ENCODE results near the gene COL18A1. TPM values are rescaled to one million over a fixed set of nuclear protein-coding genes. Genes with fewer than 3 reads are reported as not detected.

COL18A1 gene
- total RNA-seq, 1 donor from 2014 or later, result 150 TPM

DNA sequence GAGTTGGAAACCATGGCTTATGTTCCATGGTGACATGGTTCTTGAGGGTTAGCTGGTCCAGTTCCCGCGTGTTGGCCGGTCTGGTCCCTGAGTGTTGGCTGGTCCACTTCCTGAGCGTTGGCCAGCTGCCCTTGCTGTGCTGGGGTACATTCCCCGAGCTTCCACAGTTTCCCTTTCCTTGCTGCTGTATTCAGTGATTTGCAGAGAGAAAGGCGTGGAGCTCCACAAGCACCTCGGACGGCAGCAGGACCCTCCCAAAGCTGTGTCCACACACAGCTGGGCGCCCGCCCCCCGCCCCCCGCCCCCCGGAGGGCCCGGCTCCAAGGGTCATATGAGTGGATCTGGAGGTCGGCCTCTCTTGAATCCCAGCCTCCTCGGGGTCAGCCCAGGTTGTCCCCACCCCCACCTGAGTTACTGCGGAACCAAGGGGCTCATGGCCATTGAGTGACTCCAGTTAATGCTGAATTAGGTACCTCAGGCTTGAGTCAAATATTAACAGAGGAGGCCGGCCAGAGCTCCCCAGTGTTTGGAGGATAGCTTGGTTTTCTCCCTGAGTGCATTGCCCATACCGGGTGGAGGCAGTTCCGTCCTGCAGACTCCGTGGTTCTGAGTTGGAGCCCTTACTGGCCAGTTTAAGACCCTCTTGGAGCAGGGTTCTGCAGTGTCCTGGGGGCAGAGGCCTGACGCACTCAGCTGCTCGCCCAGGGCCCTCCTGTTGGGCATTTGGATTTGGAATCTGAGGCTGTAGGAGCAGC, 18.4 kb downstream of the COL18A1 start:
- Mint-ChIP-seq H3K4me1 (ENCODE audit: unreplicated experiment) (peaks cover 25% of the 10 kb centered on the region), H3K36me3 (no peaks in the 10 kb centered on the region), H3K9me3 (no peaks in the 10 kb centered on the region), H3K27me3 (no peaks in the 10 kb centered on the region), H3K27ac (peak overlapping the region; percentile 56), H3K4me3 (no peak overlapping the region)
- DNase-seq (ENCODE audit: extremely low spot score, unreplicated experiment), result no peak
- TF ChIP-seq, protein P1, sequence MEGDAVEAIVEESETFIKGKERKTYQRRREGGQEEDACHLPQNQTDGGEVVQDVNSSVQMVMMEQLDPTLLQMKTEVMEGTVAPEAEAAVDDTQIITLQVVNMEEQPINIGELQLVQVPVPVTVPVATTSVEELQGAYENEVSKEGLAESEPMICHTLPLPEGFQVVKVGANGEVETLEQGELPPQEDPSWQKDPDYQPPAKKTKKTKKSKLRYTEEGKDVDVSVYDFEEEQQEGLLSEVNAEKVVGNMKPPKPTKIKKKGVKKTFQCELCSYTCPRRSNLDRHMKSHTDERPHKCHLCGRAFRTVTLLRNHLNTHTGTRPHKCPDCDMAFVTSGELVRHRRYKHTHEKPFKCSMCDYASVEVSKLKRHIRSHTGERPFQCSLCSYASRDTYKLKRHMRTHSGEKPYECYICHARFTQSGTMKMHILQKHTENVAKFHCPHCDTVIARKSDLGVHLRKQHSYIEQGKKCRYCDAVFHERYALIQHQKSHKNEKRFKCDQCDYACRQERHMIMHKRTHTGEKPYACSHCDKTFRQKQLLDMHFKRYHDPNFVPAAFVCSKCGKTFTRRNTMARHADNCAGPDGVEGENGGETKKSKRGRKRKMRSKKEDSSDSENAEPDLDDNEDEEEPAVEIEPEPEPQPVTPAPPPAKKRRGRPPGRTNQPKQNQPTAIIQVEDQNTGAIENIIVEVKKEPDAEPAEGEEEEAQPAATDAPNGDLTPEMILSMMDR (conservative IDR thresholded peaks at IDR 0.05), result no peak

DNA sequence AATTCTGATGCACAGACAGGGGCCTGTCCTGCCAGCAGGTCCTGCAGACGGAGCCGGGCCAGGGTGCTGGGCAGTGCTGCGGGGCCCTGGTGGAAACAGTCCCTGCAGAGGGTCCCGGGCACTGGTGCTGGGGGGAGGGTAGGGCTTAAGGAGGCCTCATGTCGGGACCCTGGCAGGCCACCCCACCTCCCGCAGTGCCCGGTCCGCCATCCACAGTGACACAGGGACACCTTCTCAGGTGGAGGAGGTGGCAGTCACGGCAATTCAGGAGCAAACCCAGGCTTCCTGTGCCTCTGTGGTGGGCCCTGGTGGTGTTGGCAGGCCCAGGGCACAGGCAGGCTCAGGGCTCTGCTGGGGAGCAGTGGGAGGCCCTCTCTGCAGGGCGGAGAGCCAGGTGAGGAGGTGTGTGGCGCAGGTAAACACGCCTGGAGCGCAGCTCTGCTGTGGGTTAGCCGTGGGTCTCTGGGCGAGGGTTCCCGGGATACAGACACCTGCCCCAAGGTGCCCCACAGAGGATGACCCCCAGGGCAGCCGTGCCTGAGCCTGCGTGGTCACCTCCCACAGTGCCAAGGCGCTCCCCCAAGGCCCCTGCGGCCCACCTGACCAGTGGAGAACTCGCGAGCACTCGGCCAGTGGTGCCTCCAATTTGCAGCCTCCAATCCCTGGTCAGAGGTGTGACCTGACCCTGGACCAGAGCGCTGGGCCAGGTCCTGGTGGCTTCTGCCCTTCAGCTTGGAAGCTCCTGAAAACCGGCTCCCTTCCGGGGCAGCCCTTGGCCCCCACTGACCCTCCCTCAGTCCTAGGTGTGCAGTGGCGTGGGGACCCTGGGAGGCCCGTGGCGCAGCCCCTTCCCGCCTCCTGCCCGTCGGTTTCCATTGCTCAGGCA, 19.2 kb downstream of the COL18A1 start:
- Mint-ChIP-seq H3K27me3 (no peaks in the 10 kb centered on the region), H3K4me1 (ENCODE audit: unreplicated experiment) (peaks cover 21% of the 10 kb centered on the region), H3K36me3 (no peaks in the 10 kb centered on the region), H3K4me3 (no peak overlapping the region), H3K9me3 (no peaks in the 10 kb centered on the region), H3K27ac (no peak overlapping the region)
- DNase-seq (ENCODE audit: extremely low spot score, unreplicated experiment), result no peak
- TF ChIP-seq, protein P1 (conservative IDR thresholded peaks at IDR 0.05), result no peak

DNA sequence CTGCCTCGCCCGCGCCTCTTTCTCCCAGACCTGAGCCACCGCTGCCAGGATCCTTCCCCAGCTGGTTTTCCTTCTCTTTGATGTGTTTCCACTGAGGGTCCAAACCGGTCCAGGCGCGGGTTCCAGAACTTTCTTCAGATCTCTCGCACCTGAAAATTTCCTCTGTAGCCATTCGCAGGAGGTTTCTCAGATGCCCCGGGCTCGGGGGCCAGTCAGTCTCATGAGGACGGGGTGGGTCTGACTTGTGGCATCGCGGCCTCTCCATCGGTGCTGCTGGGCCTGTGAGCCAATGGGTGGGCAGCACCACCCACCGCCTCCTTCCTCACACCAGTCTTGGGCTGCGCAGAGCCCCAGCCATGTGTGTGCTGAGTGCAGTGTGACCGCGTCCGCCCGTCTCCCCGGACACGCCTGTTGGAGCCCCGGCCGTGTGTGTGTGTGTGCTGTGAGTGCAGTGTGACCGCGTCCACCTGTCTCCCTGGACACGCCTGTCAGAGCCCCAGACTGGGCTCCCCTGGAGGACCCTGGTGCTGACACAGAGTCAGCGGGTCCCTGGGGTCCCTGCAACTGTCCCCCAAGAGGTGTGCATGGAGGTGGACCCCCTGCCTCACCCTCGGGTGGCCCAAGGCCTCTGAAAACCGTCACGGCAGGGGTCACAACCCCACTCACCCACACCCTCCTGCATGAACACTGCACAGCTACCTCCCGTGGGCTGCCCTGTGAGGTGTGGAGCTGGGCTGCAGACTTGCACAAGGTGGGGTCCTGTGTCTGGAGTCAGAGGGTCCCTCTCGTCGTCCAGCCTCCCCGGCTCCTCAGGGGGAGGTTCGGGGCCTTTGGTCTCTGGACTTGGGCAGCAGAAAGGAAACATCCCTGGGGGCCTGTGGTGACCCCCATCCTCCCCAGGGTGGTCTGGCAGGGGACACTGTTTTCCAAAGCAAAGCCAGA, 20.2 kb downstream of the COL18A1 start:
- H3K4me1 Mint-ChIP-seq (ENCODE audit: unreplicated experiment), result peaks cover 22% of the 10 kb centered on the region
- H3K27ac Mint-ChIP-seq, result no peak overlapping the region
- H3K36me3 Mint-ChIP-seq, result no peaks in the 10 kb centered on the region
- H3K4me3 Mint-ChIP-seq, result no peak overlapping the region
- no peaks in the 10 kb centered on the region for H3K9me3 Mint-ChIP-seq
- no peaks in the 10 kb centered on the region for H3K27me3 Mint-ChIP-seq
- DNase-seq (ENCODE audit: extremely low spot score, unreplicated experiment), result no peak
- TF ChIP-seq, protein P1 (conservative IDR thresholded peaks at IDR 0.05), result no peak

DNA sequence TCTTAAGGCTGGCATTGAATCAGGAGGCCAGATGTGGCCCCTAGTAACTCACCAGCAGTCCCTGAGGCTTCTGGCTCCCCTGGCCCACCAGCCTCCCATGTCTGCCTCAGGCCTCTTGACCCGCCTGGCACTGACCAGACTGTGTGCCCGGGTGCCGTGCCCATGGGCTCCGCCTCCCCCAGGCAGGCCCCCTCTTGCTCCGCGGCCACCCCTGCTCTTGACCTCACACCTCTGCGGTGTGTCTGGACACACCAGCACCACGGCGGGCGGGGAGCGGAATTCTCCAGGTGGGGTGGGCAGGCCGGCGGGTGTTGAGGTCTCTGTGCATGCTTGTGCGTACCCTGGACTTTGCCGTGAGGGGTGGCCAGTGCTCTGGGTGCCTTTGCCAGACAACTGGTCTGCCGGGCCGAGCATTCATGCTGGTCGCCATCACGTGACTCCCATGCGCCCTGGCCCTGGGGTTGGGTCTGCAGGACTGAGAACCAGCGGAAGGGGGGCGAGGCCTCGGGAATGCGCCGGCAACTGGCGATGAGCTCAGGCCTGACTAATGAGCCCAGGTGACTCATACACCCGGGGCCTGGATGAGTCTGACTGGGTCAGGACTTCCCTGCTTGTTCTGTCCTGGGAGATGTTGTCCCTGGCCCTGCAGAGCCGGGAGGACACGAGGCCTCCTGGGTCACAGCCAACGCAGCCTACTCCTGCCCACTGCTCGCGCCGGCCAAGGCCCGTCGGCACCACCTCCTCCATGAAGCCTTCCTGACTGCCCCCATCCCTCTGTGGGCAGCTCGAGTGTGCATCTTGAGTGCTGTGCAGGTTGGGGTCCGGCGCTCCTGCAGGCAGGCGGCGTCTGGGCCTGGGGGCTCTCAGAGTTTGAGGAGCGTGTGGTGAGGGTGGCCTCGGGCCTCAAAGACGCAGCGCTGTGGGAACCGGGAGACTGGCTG, 22.6 kb downstream of the COL18A1 start:
- no peaks in the 10 kb centered on the region for H3K9me3 Mint-ChIP-seq
- TF ChIP-seq, protein P1 (conservative IDR thresholded peaks at IDR 0.05), result no peak
- no peaks in the 10 kb centered on the region for H3K27me3 Mint-ChIP-seq
- H3K4me1 Mint-ChIP-seq (ENCODE audit: unreplicated experiment), result peaks cover 19% of the 10 kb centered on the region
- H3K27ac Mint-ChIP-seq, result peak overlapping the region; percentile 69
- no peak for DNase-seq (ENCODE audit: extremely low spot score, unreplicated experiment)
- H3K4me3 Mint-ChIP-seq, result peak overlapping the region; percentile 60
- no peaks in the 10 kb centered on the region for H3K36me3 Mint-ChIP-seq
